HUDEP-2 (cell line): Measurements from ENCODE around the gene A4GALT.
"Not testable (repeated sequence)": the region's sequence is repeated elsewhere in the genome, so short reads cannot be mapped to it uniquely, and the experiment has no call there.

Experiments
- DNase-seq, 76 experiments: peaks; one replicate each; lab custom pipeline; 2025; ENCODE audit not compliant: unreplicated experiment in 76 of 76; lab: John Stamatoyannopoulos, UW

A4GALT gene

DNA sequence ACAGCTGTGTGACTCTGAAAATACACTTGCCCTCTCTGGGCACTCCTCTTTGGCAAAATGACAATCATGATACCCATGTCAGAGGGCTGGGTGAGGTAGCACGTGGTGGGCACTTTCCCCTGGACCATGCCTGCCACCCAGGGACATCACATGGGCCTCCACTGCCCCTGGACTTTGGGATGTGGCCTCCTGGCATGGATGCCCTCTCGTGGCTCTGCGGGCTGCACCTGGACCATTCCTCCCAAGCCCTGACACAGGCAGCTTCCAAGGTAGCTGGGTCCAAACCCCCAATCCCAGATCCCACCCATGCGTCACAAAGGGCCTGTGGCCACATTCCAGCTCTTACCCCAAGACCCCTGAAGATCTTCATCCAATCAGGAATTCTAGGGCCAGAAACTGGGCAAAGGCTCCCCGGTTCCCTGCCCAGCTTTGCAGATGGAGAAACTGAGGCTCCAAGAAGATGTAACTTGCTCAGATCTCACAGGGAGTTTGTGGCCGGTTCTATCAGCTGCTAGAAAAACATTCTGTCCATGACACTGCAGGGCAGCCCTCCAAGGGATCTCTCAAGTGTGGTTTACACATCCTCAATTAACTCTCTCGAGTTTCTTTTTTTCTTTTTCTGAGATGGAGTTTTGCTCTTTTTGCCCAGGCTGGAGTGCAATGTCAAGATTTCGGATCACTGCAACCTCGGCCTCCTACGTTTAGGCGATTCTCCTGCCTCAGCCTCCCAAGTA, 36.0 kb downstream of the A4GALT start:
- DNase-seq, result peak in 8 of 76 experiments; percentile 8 to 47 (median 20)

GRCh38 chr22:42683578-42684283, 36.9 kb downstream of the A4GALT start:
- no peak for DNase-seq

- DNase-seq, result no peak
Observed at GRCh38 chr22:42682113-42682851, 38.4 kb downstream of the A4GALT start.

DNA sequence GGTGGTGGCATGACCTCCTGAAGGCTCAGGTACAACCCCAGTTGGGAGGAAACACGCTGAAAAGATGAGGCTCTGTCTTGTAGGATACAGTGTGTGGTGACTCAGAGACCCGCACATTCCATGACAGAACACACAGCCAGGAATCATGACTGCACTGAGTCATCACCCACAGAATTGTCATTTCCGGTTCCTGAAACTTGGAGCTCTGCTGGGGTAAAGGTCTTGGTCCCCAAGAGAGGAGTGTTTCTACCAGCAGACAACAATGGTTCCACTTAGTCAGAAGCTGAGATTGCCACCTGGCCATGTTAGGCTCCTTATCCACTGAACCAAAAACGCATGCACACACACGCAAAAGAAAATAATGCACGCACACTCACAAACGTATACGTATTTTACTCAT, 40.0 kb downstream of the A4GALT start:
- DNase-seq, result peak in 1 of 76 experiments; percentile 22

GRCh38 chr22:42679691-42680090, 41.0 kb downstream of the A4GALT start:
- DNase-seq, result no peak

DNA sequence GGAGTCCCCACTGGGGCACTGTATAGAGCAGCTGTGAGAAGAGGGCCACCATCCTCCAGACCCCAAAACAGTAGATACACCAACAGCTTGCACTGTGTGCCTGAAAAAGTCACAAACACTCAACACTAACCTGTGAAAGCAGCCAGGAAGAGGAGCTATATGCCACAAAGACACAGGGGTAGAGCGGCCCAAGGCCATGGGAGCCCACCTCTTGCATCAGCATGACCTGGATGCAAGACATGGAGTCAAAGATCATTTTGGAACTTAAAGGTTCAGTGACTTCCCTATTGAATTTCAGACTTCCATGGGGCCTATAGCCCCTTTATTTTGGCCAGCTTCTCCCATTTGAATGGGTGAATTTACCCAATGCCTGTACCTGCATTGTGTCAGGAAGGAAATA, 41.8 kb downstream of the A4GALT start:
- no peak for DNase-seq

DNA sequence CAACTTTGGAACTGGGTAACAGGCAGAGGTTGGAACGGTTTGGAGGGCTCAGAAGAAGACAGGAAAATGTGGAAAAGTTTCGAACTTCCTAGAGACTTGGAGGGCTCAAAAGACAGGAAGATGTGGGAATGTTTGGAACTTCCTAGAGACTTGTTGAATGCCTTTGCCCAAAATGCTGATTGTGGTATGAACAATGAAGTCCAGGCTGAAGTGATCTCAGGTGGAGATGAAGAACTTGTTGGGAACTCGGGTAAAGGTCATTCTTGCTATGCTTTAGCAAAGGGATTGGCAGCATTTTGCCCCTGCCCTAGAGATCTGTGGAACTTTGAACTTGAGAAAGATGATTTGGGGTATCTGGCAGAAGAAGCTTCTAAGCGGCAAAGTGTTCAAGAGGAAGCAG, 42.7 kb downstream of the A4GALT start:
- DNase-seq, result not testable (repeated sequence)

DNA sequence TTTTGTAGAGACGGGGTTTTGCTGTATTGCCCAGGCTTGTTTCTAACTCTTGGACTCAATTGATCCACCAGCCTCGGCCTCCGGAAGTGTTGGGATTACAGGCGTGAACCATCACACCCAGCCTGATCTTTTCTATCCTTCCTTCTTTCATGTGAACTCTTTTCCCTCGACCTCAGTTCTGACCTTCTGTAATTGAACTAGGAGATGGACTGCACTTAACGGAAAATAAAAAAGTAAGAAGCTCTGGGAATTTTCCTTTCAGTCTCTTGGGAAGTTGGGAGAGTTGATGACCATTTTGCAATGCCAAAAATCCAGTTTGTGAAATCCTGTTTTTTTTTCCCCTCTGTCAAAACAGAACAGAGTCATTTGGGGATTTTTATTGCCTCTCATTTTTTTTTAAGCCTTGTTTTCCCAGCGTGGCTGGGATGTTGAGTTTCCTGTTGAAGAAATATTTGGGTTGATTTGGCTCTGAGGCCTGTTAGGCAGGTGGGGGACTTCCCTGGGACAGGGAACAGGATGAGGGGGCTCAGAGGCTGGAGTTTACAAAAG, 44.5 kb downstream of the A4GALT start:
- DNase-seq, result no peak

DNA sequence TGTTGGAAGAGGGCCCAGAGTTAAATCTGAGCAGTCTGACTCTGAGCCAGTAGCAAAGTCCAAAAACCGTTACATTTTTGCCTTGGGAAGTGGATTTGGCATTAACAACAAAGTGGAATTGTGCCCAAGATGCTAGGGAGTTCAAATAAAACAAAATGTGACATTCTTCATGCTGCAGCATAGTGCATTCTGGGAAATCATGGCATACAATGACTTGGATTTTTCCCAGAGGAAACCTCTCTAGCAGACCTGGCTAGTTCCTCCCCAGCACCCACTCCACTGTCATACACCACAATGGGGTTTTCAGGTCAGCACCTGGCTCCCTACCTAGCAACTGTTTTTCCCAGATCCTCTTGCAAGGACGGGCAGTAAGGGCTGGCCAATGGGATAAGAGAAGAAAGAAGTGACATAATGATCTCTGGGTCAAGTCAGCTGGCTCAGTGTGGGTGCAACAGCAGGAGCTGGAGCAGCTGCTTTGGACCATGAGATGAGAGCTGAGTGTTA, 46.7 kb downstream of the A4GALT start:
- no peak for DNase-seq

- DNase-seq, result not testable (repeated sequence)
Observed at GRCh38 chr22:42673071-42673470, 47.6 kb downstream of the A4GALT start.

- no peak for DNase-seq
Observed at GRCh38 chr22:42670921-42671709, 49.6 kb downstream of the A4GALT start.

DNA sequence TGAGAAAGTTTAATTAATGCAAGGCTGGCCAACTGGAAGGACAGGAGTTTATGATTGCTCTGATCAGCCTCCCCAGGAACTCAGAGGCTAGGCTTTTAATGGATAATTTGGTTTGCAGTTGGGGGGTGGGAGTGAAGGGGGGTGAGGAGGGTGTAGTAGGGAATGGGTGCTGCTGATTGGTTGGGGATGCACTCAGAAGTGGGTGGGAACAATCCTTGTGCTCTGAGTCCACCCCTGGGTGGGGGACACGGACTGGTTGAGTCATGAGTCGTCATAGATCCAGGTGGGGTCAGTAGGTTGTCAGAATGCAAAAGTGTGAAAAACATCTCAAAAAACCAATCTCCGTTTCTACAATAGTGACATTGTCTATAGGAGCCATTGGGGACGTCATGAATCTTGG, 50.6 kb downstream of the A4GALT start:
- DNase-seq, result no peak

DNA sequence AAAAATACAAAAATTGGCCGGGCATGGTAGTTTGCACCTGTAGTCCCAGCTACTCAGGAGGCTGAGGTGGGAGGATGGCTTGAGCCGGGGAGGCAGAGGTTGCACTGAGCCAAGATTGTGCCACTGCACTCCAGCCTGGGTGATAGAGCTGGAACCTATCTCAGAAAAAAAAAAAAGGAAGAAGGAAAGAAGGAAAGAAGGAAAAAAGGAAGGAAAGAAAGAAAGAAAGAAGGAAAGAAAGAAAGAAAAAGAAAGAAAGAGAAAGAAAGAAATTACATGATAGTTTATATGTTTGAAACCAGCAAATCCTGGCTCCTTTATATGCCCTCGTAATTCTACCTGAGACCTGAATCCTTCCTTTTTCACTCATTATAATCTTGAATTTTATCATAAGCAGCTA, 54.3 kb downstream of the A4GALT start:
- DNase-seq, result not testable (repeated sequence)

DNA sequence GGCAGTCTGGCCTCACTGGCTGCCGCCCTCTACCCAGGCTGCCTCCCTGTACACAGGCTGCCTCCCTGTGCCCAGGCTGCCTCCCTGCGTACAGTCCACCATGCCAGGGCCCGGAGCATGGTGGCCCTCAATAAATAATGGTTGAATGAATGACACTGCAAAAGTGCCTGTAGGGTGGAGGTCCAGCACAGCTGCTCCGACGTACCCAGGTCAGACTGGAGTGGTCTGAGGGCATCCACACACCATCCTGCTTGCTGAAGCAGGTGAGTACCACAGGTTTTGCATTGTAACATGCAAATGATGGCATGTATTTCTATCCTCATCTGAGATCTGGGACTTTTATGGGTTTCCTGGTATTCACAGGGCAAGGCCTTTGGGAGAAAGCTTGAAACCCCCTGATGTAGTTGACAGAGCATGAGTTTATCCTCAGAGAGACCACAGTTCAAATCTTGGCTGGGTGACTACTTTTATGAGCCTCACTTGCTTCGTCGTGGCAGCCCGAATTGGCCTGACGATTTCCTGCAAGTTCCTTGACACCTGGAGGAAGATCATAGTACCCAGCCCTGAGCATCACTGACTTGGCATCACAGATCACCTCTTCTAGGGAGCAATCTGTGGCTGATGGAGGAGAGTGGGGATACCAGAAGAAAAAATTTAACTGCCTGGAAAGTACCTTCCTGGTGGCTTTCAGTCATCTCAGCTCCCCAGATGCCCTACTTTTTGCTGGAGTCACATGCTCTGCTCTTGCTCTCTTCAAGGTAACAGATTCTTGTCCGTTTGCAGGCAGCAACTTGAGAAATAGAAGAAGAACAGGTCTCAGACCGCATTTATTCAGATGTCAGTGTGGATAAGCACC, 55.5 kb downstream of the A4GALT start:
- peak in 1 of 76 experiments; percentile 19 for DNase-seq

- DNase-seq, result peak in 60 of 76 experiments; percentile 19 to 76 (median 56)
Observed at GRCh38 chr22:42661985-42662831, 58.5 kb downstream of the A4GALT start.

DNA sequence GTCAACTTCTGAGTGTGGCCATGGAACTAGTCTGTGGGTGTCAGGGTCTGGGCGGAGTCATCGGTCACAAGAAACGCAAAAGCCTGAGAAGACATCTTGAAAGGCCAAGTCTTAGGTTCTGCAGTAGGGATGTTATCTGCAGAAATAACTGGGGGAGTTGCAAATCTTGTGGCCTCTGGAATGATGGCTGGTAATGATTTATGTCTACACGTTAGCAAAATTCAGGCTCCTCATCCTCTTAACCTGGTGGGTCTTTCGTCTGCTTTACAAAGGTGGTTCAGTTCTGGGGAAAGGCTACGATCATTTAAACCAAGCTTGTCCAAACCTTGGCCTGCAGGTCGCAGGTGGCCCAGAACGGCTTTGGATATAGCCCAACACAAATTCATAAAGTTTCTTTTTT, 64.1 kb downstream of the A4GALT start:
- DNase-seq, result no peak

- DNase-seq, result no peak
Observed at GRCh38 chr22:42655693-42656092, 65.0 kb downstream of the A4GALT start.

DNA sequence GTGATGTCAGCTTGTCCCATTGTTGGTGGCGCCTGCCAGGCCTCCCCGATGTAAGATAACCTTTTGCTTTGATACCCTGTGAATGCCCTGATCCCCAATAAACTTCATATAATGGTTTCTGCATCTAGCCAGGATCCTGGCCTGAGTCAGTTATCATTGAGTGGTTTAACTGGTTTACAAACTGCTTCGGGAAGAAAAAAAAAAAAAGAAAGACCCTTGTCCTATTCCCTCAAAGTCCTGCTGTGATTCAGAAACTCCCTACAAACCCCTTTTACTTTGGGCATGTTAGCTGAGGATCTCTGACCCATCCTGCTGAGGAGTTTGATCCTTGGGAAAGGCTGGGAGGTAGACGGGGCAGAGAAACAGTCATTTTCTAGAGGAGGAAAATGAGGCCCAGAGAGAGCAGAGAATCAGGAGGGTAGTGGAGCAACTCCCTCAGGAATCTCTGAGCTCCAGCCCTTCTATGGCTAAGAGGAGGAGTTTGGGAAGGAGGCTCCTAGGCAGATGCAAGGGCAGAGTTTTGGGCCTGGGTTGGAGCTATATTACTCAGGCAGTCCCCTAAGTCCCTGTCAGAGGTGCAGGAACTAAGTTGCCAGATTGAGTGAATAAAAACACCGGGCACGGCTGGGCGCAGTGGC, 66.1 kb downstream of the A4GALT start:
- DNase-seq, result no peak
